Measurements from ENCODE around the gene ATP13A3. TPM values are rescaled to one million over a fixed set of nuclear protein-coding genes. Genes with fewer than 3 reads are reported as not detected.

Gene ATP13A3
- total and polyA plus RNA-seq, 12 donors, result 17.6 to 111 (median 63.3) TPM

- TF ChIP-seq, protein P1, sequence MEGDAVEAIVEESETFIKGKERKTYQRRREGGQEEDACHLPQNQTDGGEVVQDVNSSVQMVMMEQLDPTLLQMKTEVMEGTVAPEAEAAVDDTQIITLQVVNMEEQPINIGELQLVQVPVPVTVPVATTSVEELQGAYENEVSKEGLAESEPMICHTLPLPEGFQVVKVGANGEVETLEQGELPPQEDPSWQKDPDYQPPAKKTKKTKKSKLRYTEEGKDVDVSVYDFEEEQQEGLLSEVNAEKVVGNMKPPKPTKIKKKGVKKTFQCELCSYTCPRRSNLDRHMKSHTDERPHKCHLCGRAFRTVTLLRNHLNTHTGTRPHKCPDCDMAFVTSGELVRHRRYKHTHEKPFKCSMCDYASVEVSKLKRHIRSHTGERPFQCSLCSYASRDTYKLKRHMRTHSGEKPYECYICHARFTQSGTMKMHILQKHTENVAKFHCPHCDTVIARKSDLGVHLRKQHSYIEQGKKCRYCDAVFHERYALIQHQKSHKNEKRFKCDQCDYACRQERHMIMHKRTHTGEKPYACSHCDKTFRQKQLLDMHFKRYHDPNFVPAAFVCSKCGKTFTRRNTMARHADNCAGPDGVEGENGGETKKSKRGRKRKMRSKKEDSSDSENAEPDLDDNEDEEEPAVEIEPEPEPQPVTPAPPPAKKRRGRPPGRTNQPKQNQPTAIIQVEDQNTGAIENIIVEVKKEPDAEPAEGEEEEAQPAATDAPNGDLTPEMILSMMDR (IDR thresholded peaks at IDR 0.05), result no peak
- TF ChIP-seq POLR2A (IDR thresholded peaks at IDR 0.05), result no peak
- no peak overlapping the region for H3K27ac ChIP-seq
- H3K36me3 ChIP-seq (replicated peaks in 1 of 2), result no peaks in the 10 kb centered on the region
These were observed 89.7 kb downstream of the ATP13A3 start for GRCh38 chr3:194396859-194397756.

DNA sequence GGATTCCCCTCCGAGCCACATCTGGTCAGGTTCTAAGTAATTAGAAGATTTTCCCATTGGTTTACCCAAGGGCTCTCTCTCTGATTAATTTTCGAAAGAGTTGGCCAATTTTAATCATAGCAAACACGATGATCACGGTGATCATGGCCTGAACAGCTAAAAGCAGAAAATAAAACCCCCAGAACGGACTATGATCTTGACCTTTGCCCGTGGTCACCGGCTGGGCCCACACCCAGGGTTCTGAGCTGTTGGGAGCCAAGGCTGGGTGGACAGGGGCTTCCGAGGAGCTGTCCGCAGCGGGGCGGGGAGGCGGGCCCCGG is 90.3 kb downstream of the ATP13A3 start:
- H3K27ac ChIP-seq, result no peak overlapping the region
- no peak overlapping the region for H3K4me3 ChIP-seq
- intact Hi-C loops (cut with DNase I), result loop anchor here in 1 of 2 donors (5.0 kb wide), 1 partner anchor 64 kb away; no protein-coding TSS in a partner anchor

More at GRCh38 chr3:194396859-194397756, 89.7 kb downstream of the ATP13A3 start:
- Histone ChIP-seq H3K4me1 (replicated peaks in 1 of 2) (peaks cover 0 to 10% of the 10 kb centered on the region in 2 donors), H3K27me3 (peaks cover 19% of the 10 kb centered on the region), H3K4me3 (no peak overlapping the region), H3K9me3 (replicated peaks in 1 of 3) (no peaks in the 10 kb centered on the region)
- intact Hi-C loops (cut with DNase I), result loop anchor here in 1 of 2 donors (5.0 kb wide), 1 partner anchor 65 kb away; no protein-coding TSS in a partner anchor
- WGBS, 4 donors, result 14 to 32% (median 24%) methylated on average over 21 to 73 of the region's 73 CpGs
- no peak for DNase-seq

DNA sequence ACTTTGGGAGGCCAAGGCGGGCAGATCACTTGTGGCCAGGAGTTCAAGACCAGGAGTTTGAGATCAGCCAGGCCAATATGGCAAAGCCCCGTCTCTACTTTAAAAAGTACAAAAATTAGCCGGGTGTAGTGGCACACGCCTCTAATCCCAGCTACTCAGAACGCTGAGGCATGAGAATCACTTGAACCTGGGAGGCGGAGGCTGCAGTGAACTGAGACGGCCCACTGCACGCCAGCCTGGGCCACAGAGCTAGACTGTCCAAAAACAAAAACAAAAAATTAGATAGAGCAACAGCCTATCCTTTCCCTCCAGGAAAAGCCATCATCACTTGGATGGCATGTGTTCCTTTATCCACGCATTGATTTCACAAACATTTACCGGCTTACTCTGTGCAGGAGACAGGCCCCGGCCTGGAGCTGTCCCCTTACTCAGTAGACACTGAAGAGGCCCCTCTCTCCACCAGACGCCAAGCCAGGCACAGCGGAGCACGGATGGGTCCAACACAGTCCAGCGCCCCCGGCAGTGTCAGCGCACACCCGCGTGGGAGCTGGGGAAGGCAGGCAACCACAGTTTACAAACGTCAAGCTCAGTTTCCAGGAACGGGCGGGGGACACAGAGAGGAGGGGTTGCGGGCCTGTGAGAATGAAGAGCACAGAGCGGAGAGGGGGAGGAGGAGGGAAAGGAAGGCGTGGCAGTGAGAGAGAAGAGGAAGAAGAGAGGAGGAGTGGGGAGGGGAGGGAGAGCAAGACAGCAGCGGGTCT is 90.8 kb downstream of the ATP13A3 start:
- WGBS, 4 donors, result 52 to 66% (median 54%) methylated on average over 24 to 26 of the region's 26 CpGs

More for the DNA sequence above, 90.3 kb downstream of the ATP13A3 start:
- Histone ChIP-seq H3K4me1 (replicated peaks in 1 of 2) (peaks cover 0 to 10% of the 10 kb centered on the region in 2 donors), H3K36me3 (replicated peaks in 1 of 2) (no peaks in the 10 kb centered on the region), H3K27me3 (peaks cover 19% of the 10 kb centered on the region), H3K9me3 (replicated peaks in 1 of 3) (no peaks in the 10 kb centered on the region)
- TF ChIP-seq, protein P1 (IDR thresholded peaks at IDR 0.05), result no peak
- no peak for TF ChIP-seq POLR2A (IDR thresholded peaks at IDR 0.05)
- DNase-seq, result no peak
- 23 to 43% (median 28%) methylated on average over 6 to 13 of the region's 13 CpGs for WGBS, 4 donors

More for the DNA sequence above, 90.8 kb downstream of the ATP13A3 start:
- intact Hi-C loops (cut with DNase I), result loop anchor here in 1 of 2 donors (5.0 kb wide), 1 partner anchor 64 kb away; no protein-coding TSS in a partner anchor
- no peaks in the 10 kb centered on the region for H3K9me3 ChIP-seq (replicated peaks in 1 of 3)
- no peak overlapping the region for H3K27ac ChIP-seq
- H3K4me3 ChIP-seq, result no peak overlapping the region
- peaks cover 0 to 10% of the 10 kb centered on the region in 2 donors for H3K4me1 ChIP-seq (replicated peaks in 1 of 2)
- no peaks in the 10 kb centered on the region for H3K36me3 ChIP-seq (replicated peaks in 1 of 2)
- peaks cover 19% of the 10 kb centered on the region for H3K27me3 ChIP-seq
- no peak for TF ChIP-seq POLR2A (IDR thresholded peaks at IDR 0.05)
- TF ChIP-seq, protein P1 (IDR thresholded peaks at IDR 0.05), result no peak
- no peak for DNase-seq
